ENCODE results near the gene KIAA0825. TPM values are rescaled to one million over a fixed set of nuclear protein-coding genes. Genes with fewer than 3 reads are reported as not detected.

The KIAA0825 gene
- total RNA-seq, 1 experiment from 2014 or later: 0.07 TPM

DNA sequence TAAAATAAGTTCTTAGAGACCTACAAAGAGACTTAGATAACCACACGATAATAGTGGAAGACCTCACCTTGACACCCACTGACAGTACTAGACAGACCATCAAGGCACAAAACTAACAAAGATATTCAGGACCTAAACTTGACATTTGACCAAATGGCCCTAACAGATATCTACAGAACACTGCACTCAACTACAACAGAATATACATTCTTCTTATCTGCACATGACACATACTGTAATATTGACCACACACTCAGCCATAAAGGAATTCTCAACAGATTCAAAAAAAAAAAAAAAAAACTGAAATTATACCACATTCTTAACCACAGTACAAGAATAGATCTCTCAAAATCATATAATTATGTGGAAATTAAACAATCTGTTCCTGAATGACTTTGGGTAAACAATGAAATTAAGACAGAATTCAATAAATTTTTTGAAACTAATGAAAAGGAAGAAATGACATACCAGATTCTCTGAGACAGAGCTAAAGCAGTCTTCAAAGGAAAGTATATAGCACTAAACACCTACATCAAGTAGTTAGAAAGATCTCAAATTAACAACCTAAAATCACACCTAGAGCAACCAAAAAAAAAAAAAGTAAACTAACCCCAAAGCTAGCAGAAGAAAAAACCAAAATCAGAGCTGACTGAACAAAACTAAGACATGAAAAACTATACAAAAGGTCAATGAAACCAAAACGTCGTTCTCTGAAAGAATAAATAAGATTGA, 514.7 kb downstream of the KIAA0825 start:
- Histone ChIP-seq H4K20me1 (ENCODE audit: low read length) (no peaks in the 10 kb centered on the region), H3K4me3 (ENCODE audit: low read length) (no peak overlapping the region), H3K9me3 (ENCODE audit: low read length) (no peaks in the 10 kb centered on the region), H2AFZ (ENCODE audit: low read length) (no peak overlapping the region), H3K9me2 (replicated peaks; ENCODE audit: low read length) (no peaks in the 10 kb centered on the region), H3K79me2 (ENCODE audit: low read length) (peaks cover 39% of the 10 kb centered on the region), H3K9ac (ENCODE audit: low read length) (no peak overlapping the region), H3K4me2 (ENCODE audit: low read length) (no peak overlapping the region), H3K27me3 (ENCODE audit: low read length) (no peaks in the 10 kb centered on the region), H3K4me1 (ENCODE audit: insufficient read depth, low read length) (no peaks in the 10 kb centered on the region), H3K36me3 (ENCODE audit: low read depth, low read length) (no peaks in the 10 kb centered on the region), H3K27ac (ENCODE audit: low read length) (no peak overlapping the region), H3F3A (ENCODE audit: low read length, unreplicated experiment) (no peaks in the 10 kb centered on the region)
- no TSS peak for BruUV-seq (replicated peaks)
- ChIA-PET POLR2A (ENCODE audit: unreplicated experiment) (no interaction called here), CTCF (no interaction called here)
- TF ChIP-seq EZH2phosphoT487 (IDR thresholded peaks at IDR 0.05; ENCODE audit: borderline replicate concordance, low read length) (no peak), CTCF (conservative IDR thresholded peaks at IDR 0.05; ENCODE audit: low read depth, low read length) (no peak), EZH2 (IDR thresholded peaks at IDR 0.05; ENCODE audit: low read length, unreplicated experiment) (no peak)
- ATAC-seq (no peak), DNase-seq (no peak)
- intact Hi-C loops (cut with micrococcal nuclease): no loop called here

Other genes starting within 250 kb of the KIAA0825 start
- gene SLF1, start 65 bp upstream of the KIAA0825 start, total RNA-seq (2014; rRNA removed): 23.6 and 27.8 TPM in 2 replicates

All from PC-3 (cell line).